ENCODE measurements around the gene ARRB1. TPM values are rescaled to one million over a fixed set of nuclear protein-coding genes. Genes with fewer than 3 reads are reported as not detected.

Gene ARRB1
- polyA plus RNA-seq, 2 of the 4 experiments (the other 2 are of a cell fraction): 6.8 to 14.3 TPM

- no peak for ATAC-seq
- ChIA-PET CTCF (interaction anchor here (0.9 to 21.7 kb wide), 9 partner anchors 8 to 258 kb away, joined by 3 to 581 read pairs (median 3); partner anchors contain the start of gene TPBGL), POLR2A (no interaction called here)
- WGBS (ENCODE audit: missing lambda C conversion rate): 80% methylated on average over 14 of the region's 15 CpGs
- Histone ChIP-seq H3K4me2 (no peak overlapping the region), H3K27ac (no peak overlapping the region), H3K4me1 (no peaks in the 10 kb centered on the region), H3K4me3 (no peak overlapping the region), H3K9me3 (no peaks in the 10 kb centered on the region)
- TF ChIP-seq ZFP36 (IDR thresholded peaks at IDR 0.05; ENCODE audit: borderline replicate concordance, partially characterized antibody) (peak; percentile 60), HDAC2 (IDR thresholded peaks at IDR 0.05) (no peak)
- no peak for FAIRE-seq
- no peak for DNase-seq (ENCODE audit: low read depth in 1 of 2, low spot score in 1 of 2)
Observed at GRCh38 chr11:75273411-75274391, 77.8 kb downstream of the ARRB1 start.

- no peaks in the 10 kb centered on the region for H3K4me1 ChIP-seq
- no peak overlapping the region for H3K4me2 ChIP-seq
- no peak overlapping the region for H3K4me3 ChIP-seq
- H3K9me3 ChIP-seq: no peaks in the 10 kb centered on the region
- 69% methylated on average over 6 of the region's 12 CpGs for WGBS (ENCODE audit: missing lambda C conversion rate)
- ATAC-seq (no peak), FAIRE-seq (no peak), DNase-seq (ENCODE audit: low read depth in 1 of 2, low spot score in 1 of 2) (no peak)
- POLR2A ChIA-PET: no interaction called here
- no peak for TF ChIP-seq HMGXB4 (CRISPR knock-in tag; IDR thresholded peaks at IDR 0.05; ENCODE audit: borderline replicate concordance)
- TF ChIP-seq SMC3 (IDR thresholded peaks at IDR 0.05): no peak
- TF ChIP-seq POLR2AphosphoS2 (conservative IDR thresholded peaks at IDR 0.05; ENCODE audit: low read length): no peak
- no peak for TF ChIP-seq HOXB5 (CRISPR knock-in tag; IDR thresholded peaks at IDR 0.05)
- TF ChIP-seq RARB (CRISPR knock-in tag; IDR thresholded peaks at IDR 0.05): no peak
- no peak for TF ChIP-seq CTCF (IDR thresholded peaks at IDR 0.05)
- no peak for TF ChIP-seq GATA3 (IDR thresholded peaks at IDR 0.05; ENCODE audit: borderline replicate concordance)
- TF ChIP-seq TFCP2L1 (CRISPR knock-in tag; IDR thresholded peaks at IDR 0.05): no peak
- no peak for TF ChIP-seq USF2 (IDR thresholded peaks at IDR 0.05)
- H3K27ac ChIP-seq: no peak overlapping the region
- CTCF ChIA-PET: interaction anchor here (0.6 to 21.7 kb wide), 16 partner anchors 9 to 343 kb away, joined by 3 to 581 read pairs (median 4); partner anchors contain the start of gene TPBGL
Observed at GRCh38 chr11:75272821-75273301, 78.6 kb downstream of the ARRB1 start.

- no peak for FAIRE-seq
- ChIA-PET CTCF (interaction anchor here (0.6 to 21.7 kb wide), 16 partner anchors 9 to 343 kb away, joined by 3 to 581 read pairs (median 4); no protein-coding TSS in a partner anchor), POLR2A (no interaction called here)
- no peak overlapping the region for H3K4me2 ChIP-seq
- no peak overlapping the region for H3K27ac ChIP-seq
- DNase-seq (ENCODE audit: low read depth in 1 of 2, low spot score in 1 of 2): no peak
- no peaks in the 10 kb centered on the region for H3K4me1 ChIP-seq
- TF ChIP-seq HMGXB4 (CRISPR knock-in tag; IDR thresholded peaks at IDR 0.05; ENCODE audit: borderline replicate concordance): no peak
- no peak for TF ChIP-seq HOXA7 (CRISPR knock-in tag; IDR thresholded peaks at IDR 0.05)
- no peak for TF ChIP-seq USF2 (IDR thresholded peaks at IDR 0.05)
- ATAC-seq: no peak
- 86% methylated on average over 5 of the region's 5 CpGs for WGBS (ENCODE audit: missing lambda C conversion rate)
- H3K9me3 ChIP-seq: no peaks in the 10 kb centered on the region
- H3K4me3 ChIP-seq: no peak overlapping the region
Observed at GRCh38 chr11:75272391-75272790, 79.1 kb downstream of the ARRB1 start.

Data from A549 (cell line).